Mesenchymal stem cell (in vitro differentiated cells and primary cell): ENCODE measurements around the gene NEK11.

Experiments
- DNase-seq: peaks from one replicate; pipeline ENCODE4 v3.0.0-alpha.2; 2013
- H2AFZ ChIP-seq: one replicate; pipeline ENCODE4 v1.6.1; 2013; ENCODE audit warnings: low read depth, mild to moderate bottlenecking, control low read depth, inconsistent platforms, low read length, moderate library complexity
- H2AK5ac ChIP-seq: 2 replicates; pipeline ENCODE4 v1.6.1; 2013; ENCODE audit warnings: low read length, moderate library complexity, mild to moderate bottlenecking, inconsistent platforms; ENCODE audit not compliant: severe bottlenecking
- H2BK120ac ChIP-seq: one replicate; pipeline ENCODE4 v1.6.1; 2013; ENCODE audit warnings: low read depth, mild to moderate bottlenecking, inconsistent platforms, low read length, moderate library complexity
- H2BK12ac ChIP-seq, 2 experiments: one replicate each; pipeline ENCODE4 v1.6.1; 2013; ENCODE audit warnings: inconsistent platforms in 2 of 2, low read length in 2 of 2, mild to moderate bottlenecking in 2 of 2, moderate library complexity in 2 of 2, control low read depth in 1 of 2
- H2BK15ac ChIP-seq: one replicate; pipeline ENCODE4 v1.6.1; 2013; ENCODE audit warnings: mild to moderate bottlenecking, low read depth, inconsistent platforms; ENCODE audit not compliant: poor library complexity, severe bottlenecking
- H2BK5ac ChIP-seq: 2 replicates; pipeline ENCODE4 v1.6.1; 2013; ENCODE audit warnings: low read depth, mild to moderate bottlenecking, low read length, control low read depth, inconsistent platforms; ENCODE audit not compliant: poor library complexity, severe bottlenecking
- H3K14ac ChIP-seq, 2 experiments: one replicate each; pipeline ENCODE4 v1.6.1; 2013; ENCODE audit warnings: inconsistent platforms in 2 of 2, low read length in 2 of 2, control low read depth in 1 of 2, mild to moderate bottlenecking in 1 of 2, moderate library complexity in 1 of 2
- H3K18ac ChIP-seq, 2 experiments: one replicate each; pipeline ENCODE4 v1.6.1; 2013; ENCODE audit warnings: inconsistent platforms in 2 of 2, low read length in 2 of 2, control low read depth in 1 of 2, low read depth in 1 of 2, mild to moderate bottlenecking in 1 of 2
- H3K23ac ChIP-seq, 2 experiments: one replicate each; pipeline ENCODE4 v1.6.1; 2013; ENCODE audit warnings: inconsistent platforms in 2 of 2, low read length in 2 of 2, mild to moderate bottlenecking in 2 of 2, moderate library complexity in 2 of 2, control low read depth in 1 of 2
- H3K27ac ChIP-seq: 2 replicates; pipeline ENCODE4 v1.5.1; 2013; ENCODE audit warnings: mild to moderate bottlenecking, moderate library complexity, low read length, control low read depth, inconsistent platforms; ENCODE audit not compliant: poor library complexity, severe bottlenecking
- H3K27me3 ChIP-seq, 2 experiments: 2 replicates each; pipeline versions ENCODE4 v1.6.1 to v1.7.0; 2013; ENCODE audit warnings: low read length in 2 of 2, mild to moderate bottlenecking in 2 of 2, moderate library complexity in 2 of 2, control low read depth in 1 of 2, inconsistent platforms in 1 of 2; ENCODE audit not compliant: control insufficient read depth in 1 of 2, insufficient read depth in 1 of 2
- H3K36me3 ChIP-seq, 2 experiments: 2 replicates each; pipeline versions ENCODE4 v1.6.1 to v1.7.0; 2013; ENCODE audit warnings: low read length in 2 of 2, control low read depth in 1 of 2, inconsistent platforms in 1 of 2, low read depth in 1 of 2, mild to moderate bottlenecking in 1 of 2; ENCODE audit not compliant: insufficient read depth in 2 of 2, control insufficient read depth in 1 of 2
- H3K4ac ChIP-seq, 2 experiments: one replicate each; pipeline ENCODE4 v1.6.1; 2013; ENCODE audit warnings: inconsistent platforms in 2 of 2, low read length in 2 of 2, mild to moderate bottlenecking in 2 of 2, moderate library complexity in 2 of 2, control low read depth in 1 of 2, low read depth in 1 of 2
- H3K4me1 ChIP-seq: 2 replicates; pipeline ENCODE4 v1.6.1; 2013; ENCODE audit warnings: low read depth, low read length, control low read depth; ENCODE audit not compliant: control insufficient read depth, insufficient read depth
- H3K4me2 ChIP-seq: 2 replicates; pipeline ENCODE4 v1.6.1; 2013; ENCODE audit warnings: low read length, mild to moderate bottlenecking, inconsistent platforms; ENCODE audit not compliant: poor library complexity, severe bottlenecking
- H3K4me3 ChIP-seq, 2 experiments: 2 replicates each; pipeline versions ENCODE4 v1.5.1 to v1.7.0; 2013; ENCODE audit warnings: low read length in 2 of 2, mild to moderate bottlenecking in 2 of 2, control low read depth in 1 of 2, low read depth in 1 of 2; ENCODE audit not compliant: insufficient read depth in 1 of 2
- H3K79me1 ChIP-seq: replicated peaks from 2 replicates; pipeline ENCODE4 v1.6.1; 2013; ENCODE audit warnings: mild to moderate bottlenecking, control low read depth, low read length, inconsistent platforms; ENCODE audit not compliant: poor library complexity, severe bottlenecking
- H3K9ac ChIP-seq: 2 replicates; pipeline ENCODE4 v1.7.0; 2013; ENCODE audit warnings: mild to moderate bottlenecking, low read length, moderate library complexity
- H3K9me3 ChIP-seq: 2 replicates; pipeline ENCODE4 v1.7.0; 2013; ENCODE audit warnings: mild to moderate bottlenecking, low read length; ENCODE audit not compliant: control insufficient read depth
- H4K8ac ChIP-seq: one replicate; pipeline ENCODE4 v1.6.1; 2013; ENCODE audit warnings: inconsistent platforms, mild to moderate bottlenecking, low read length, moderate library complexity
- H4K91ac ChIP-seq: one replicate; pipeline ENCODE4 v1.6.1; 2013; ENCODE audit warnings: mild to moderate bottlenecking, low read length, inconsistent platforms
- WGBS: methylation state at CpG from one replicate; pipeline ENCODE4 v1.1.7; 2013; ENCODE audit warnings: mixed read lengths; 5-methylcytosine and 5-hydroxymethylcytosine counted together

NEK11 gene

DNA sequence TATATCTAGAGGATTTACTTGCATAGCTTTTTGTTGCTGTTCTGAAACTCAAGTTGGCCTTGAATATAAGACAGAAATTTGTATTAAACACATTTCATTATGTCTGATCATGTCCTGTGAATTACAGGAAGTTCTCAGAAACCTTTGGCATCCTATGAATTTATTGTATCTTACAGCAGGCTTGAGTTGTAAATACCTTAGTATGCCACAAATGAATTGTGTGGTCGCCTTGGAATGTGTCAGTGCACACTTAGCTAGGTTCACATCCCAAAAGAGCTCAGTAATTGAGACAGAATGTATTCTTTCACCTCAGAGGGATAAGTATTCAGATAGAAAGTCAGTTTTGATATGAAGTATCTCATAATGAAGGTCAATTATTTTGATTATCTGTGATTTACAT lies 83.4 kb downstream of the NEK11 start:
- peak; percentile 24 for DNase-seq
- no peak overlapping the region for H3K4me2 ChIP-seq
- H4K91ac ChIP-seq: no peak overlapping the region
- H3K4me1 ChIP-seq: no peaks in the 10 kb centered on the region
- no peak overlapping the region for H3K9ac ChIP-seq
- no peak overlapping the region for H2BK12ac ChIP-seq
- no peak overlapping the region for H2BK15ac ChIP-seq
- no peak overlapping the region for H2BK5ac ChIP-seq
- H2AFZ ChIP-seq: no peak overlapping the region
- no peak overlapping the region for H2AK5ac ChIP-seq
- no peaks in the 10 kb centered on the region for H3K36me3 ChIP-seq
- no peak overlapping the region for H3K18ac ChIP-seq
- no peak overlapping the region for H3K14ac ChIP-seq
- no peaks in the 10 kb centered on the region for H3K9me3 ChIP-seq
- H3K23ac ChIP-seq: no peak overlapping the region
- no peak overlapping the region for H4K8ac ChIP-seq
- no peaks in the 10 kb centered on the region for H3K79me1 ChIP-seq
- H3K27ac ChIP-seq: no peak overlapping the region
- no peak overlapping the region for H3K4me3 ChIP-seq
- no peaks in the 10 kb centered on the region for H3K27me3 ChIP-seq
- no peak overlapping the region for H2BK120ac ChIP-seq
- no CpG with 5 or more reads among the region's 1 CpG for WGBS
- no peak overlapping the region for H3K4ac ChIP-seq

GRCh38 chr3:131114256-131114655 lies 87.6 kb downstream of the NEK11 start:
- no peak overlapping the region for H2AK5ac ChIP-seq
- H3K23ac ChIP-seq: no peak overlapping the region

DNA sequence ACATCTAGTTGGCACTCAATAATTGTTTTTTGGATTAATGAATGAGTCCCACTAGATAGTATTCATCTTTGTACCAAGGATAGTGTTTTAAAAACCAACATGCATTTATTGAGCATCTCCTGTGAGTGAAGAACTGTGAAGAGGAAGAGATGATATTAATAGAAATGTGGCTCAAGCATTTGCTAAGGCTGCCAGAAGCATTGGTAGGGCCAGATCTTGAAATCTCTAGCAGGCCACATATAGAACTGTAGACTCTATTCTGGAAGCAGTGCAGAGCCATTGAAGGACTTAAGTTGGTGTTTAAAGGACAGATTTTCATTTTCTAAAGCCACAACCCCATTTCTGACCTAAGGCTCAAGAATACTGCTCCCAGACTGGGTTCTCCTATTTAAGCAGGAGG lies 99.0 kb downstream of the NEK11 start:
- no peak overlapping the region for H4K8ac ChIP-seq

More at GRCh38 chr3:131114256-131114655, 87.6 kb downstream of the NEK11 start:
- H4K8ac ChIP-seq: no peak overlapping the region
- H3K14ac ChIP-seq: no peak overlapping the region
- H4K91ac ChIP-seq: peak overlapping the region; percentile 50
- no peak overlapping the region for H2AFZ ChIP-seq
- no peaks in the 10 kb centered on the region for H3K79me1 ChIP-seq
- WGBS: 68% methylated on average over 3 of the region's 3 CpGs
- H2BK12ac ChIP-seq: no peak overlapping the region
- no peak overlapping the region for H3K4me2 ChIP-seq
- H3K4me3 ChIP-seq: no peak overlapping the region
- peak overlapping the region in 1 of 2 experiments; percentile 8 for H3K18ac ChIP-seq
- H2BK5ac ChIP-seq: no peak overlapping the region
- no peak for DNase-seq
- H3K27ac ChIP-seq: no peak overlapping the region
- H3K27me3 ChIP-seq: no peaks in the 10 kb centered on the region
- no peak overlapping the region for H3K9ac ChIP-seq
- no peaks in the 10 kb centered on the region for H3K36me3 ChIP-seq
- no peak overlapping the region for H3K4ac ChIP-seq
- H2BK120ac ChIP-seq: no peak overlapping the region
- no peaks in the 10 kb centered on the region for H3K9me3 ChIP-seq
- H3K4me1 ChIP-seq: no peaks in the 10 kb centered on the region
- H2BK15ac ChIP-seq: no peak overlapping the region

GRCh38 chr3:131140891-131141290 lies 114.2 kb downstream of the NEK11 start:
- H3K27me3 ChIP-seq: no peaks in the 10 kb centered on the region
- DNase-seq: no peak
- H2AK5ac ChIP-seq: no peak overlapping the region
- no peak overlapping the region for H3K9ac ChIP-seq
- H3K4me3 ChIP-seq: no peak overlapping the region
- H2BK120ac ChIP-seq: no peak overlapping the region
- H3K18ac ChIP-seq: no peak overlapping the region
- no peak overlapping the region for H2BK15ac ChIP-seq
- no peak overlapping the region for H2BK12ac ChIP-seq
- no peak overlapping the region for H4K91ac ChIP-seq
- H3K36me3 ChIP-seq: peaks cover 0 to 3% of the 10 kb centered on the region in 2 experiments
- no peak overlapping the region for H3K23ac ChIP-seq
- no CpG with 5 or more reads among the region's 1 CpG for WGBS
- no peak overlapping the region for H3K4ac ChIP-seq
- H3K27ac ChIP-seq: no peak overlapping the region
- H3K79me1 ChIP-seq: no peaks in the 10 kb centered on the region
- H2AFZ ChIP-seq: no peak overlapping the region
- H4K8ac ChIP-seq: no peak overlapping the region
- H3K4me2 ChIP-seq: no peak overlapping the region
- H3K4me1 ChIP-seq: no peaks in the 10 kb centered on the region
- H2BK5ac ChIP-seq: no peak overlapping the region
- peaks cover 5% of the 10 kb centered on the region for H3K9me3 ChIP-seq
- no peak overlapping the region for H3K14ac ChIP-seq

More for the DNA sequence above, 99.0 kb downstream of the NEK11 start:
- Histone ChIP-seq H3K14ac (no peak overlapping the region), H2BK12ac (no peak overlapping the region), H3K9me3 (peaks cover 22% of the 10 kb centered on the region), H2BK5ac (no peak overlapping the region), H3K4me1 (no peaks in the 10 kb centered on the region), H3K23ac (no peak overlapping the region), H2AFZ (no peak overlapping the region), H3K4me3 (no peak overlapping the region), H2BK15ac (no peak overlapping the region), H3K36me3 (no peaks in the 10 kb centered on the region), H4K91ac (no peak overlapping the region), H2BK120ac (no peak overlapping the region), H3K79me1 (no peaks in the 10 kb centered on the region), H3K27me3 (no peaks in the 10 kb centered on the region), H3K4me2 (no peak overlapping the region), H3K18ac (no peak overlapping the region), H2AK5ac (no peak overlapping the region), H3K4ac (no peak overlapping the region), H3K9ac (no peak overlapping the region), H3K27ac (no peak overlapping the region)
- no peak for DNase-seq
